Activated CD8-positive, alpha-beta memory T cell treated with anti-CD3 and anti-CD28 coated beads for 1 hour (primary cell): Measurements from ENCODE around the gene TCFL5.
"Not testable (repeated sequence)": the region's sequence is repeated elsewhere in the genome, so short reads cannot be mapped to it uniquely, and the experiment has no call there.

Experiments
- DNase-seq, 2 donors: peaks; one replicate each; pipeline ENCODE4 v3.0.0-alpha.2; 2020; ENCODE audit warnings: low read depth in 1 of 2; ENCODE audit errors: extremely low read depth in 1 of 2

The TCFL5 gene

DNA sequence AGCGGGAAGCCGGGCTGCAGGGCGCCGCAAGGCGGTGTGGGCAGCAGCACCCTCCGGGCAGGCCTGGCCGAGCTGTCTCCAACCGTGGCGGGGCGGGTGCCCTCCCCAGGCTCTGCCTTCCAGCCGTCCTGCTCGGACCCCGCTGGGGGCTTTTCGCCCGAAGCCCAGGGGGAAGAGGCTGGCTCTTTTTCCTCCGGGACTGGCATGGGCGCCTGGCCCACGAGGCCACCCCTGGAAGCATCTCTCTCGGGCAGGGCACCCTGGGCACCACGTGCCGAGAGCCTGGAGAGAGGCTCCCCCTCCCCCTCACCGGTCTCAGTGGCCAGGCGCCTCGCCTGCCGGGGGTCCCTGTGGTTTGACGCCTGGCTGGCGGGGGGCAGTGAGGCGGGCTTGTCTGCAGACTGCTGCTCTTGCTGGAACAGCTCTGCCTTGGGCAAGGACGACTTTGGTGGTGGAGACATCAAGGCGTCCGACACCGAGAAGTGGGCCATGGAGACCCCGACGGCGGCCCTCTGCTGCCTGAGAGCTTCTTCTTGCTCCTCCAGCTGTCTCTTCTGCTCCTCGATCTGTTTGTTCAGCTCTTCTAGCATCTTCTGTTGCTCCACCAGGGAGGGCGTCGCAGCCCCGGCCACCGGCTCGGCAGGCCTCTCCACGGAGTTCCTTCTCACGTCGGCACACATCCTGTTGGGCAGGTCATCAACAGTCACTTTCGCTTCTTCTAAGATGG, 19.5 kb upstream of the TCFL5 start:
- no peak for DNase-seq

DNA sequence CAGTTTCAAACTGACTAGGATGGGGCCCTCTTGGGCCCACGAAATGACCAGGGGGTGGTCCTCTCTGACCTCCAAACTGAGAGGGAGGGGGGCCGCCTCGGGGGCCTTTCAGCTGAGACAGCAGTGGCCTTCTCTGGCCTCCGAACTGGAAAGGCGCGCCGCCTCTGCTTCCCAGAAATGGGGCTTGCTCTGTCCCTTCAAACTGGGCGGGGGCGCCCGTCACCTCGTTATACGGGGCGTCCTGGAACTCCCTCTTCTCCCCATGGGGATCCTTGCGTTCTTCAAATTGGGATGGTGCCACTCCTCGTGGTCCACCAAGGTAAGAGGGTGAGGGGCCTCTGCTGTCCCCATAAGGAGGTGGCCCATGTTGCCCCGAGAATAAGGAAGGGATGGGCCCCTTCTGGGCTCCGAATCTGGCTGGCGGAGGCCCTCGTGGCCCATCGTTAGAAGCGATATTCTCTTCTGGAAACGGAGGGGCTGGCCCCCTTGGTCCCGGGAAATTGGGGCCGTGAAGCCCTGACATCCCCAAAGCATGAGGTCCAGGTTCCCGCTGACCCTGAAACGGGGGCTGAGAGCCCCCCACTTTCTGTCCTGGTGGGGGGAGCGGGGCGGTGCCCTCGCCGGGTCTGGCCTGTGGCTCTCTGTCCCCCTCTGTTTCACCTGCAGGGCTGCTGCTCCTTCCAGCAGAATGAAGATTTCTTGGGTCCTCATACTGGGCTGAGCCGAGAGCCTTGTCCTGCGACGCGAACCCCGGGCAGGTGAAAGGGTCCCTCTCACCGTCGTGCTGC, 18.7 kb upstream of the TCFL5 start:
- DNase-seq, result no peak

DNA sequence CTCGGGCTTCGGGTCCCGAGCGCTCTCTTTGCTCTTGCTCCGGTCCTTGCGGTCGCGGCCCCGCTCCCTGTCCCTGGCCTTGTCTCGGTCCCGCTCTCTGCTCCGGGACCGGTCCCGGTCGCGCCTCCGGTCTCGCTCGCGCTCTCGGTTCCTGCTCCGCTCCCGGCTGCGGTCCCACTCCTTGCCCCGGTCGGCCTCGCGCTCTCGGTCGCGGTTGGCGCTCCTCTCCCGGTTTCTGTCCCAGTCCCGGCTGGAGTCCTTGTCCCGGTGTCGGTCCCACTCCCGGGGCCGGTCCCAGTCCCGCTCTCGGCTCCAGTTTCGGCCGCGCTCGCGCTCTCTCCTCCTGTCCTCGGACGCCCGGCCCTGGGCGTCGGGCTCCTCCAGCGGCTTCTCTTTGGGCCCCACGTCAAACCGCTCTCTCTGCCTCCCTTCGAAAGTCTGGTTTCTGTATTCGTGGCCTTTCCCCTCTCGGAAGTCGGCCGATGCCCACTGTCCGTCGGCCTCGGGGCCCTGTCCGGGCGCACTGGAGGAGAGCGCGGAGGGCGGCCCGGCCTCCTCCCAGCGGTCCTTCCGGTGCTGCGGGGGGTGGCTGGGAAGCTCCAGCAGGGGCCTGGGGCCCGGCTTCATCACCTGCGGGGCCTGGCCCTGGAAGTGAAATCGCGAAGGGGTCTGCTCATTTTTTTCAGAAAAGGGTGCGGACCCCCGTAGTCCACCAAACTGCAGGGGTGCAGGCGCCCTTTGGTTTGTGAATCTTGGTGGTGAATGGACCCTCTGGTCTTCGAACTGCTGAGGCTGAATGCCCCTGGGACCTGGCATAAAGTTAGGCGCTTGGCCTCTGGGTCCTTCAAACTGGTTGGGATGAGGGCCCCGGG, 17.9 kb upstream of the TCFL5 start:
- no peak for DNase-seq

DNA sequence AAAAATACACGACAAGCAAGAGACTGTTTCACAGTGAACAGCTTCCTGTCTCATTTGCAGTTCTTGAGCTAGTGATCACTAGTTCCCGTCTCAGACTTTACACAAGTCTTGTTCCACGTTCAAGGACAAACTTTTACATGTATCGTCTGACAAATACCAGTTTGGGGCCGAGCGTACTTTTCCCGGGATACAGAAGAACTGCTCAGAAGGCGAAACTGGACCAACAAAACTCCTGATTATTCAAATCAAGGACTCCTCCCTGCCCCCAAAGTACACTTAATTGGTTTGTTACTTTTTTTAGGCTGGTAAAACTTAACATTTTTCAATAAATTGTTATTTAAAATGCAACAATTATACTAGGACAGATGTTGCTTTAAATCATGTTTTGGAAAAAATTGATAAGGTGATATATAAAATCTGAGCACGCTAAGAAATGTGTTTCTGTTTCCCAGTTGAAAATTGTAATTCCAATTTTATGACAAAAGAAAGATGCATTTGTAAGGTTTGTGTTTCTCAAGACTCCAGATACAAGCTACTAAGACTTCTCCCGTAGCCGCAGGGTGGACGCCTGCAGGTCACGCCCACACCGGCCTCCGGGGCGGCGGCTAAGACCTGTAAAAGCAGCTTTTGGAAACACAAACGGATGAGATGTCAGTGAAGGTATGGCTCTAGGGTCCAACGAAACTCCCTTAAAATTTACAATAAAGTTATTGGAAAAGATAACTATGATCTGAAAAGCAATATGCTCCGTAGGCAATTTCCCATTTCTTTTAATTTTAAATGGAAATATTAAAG, 16.8 kb upstream of the TCFL5 start:
- no peak for DNase-seq

DNA sequence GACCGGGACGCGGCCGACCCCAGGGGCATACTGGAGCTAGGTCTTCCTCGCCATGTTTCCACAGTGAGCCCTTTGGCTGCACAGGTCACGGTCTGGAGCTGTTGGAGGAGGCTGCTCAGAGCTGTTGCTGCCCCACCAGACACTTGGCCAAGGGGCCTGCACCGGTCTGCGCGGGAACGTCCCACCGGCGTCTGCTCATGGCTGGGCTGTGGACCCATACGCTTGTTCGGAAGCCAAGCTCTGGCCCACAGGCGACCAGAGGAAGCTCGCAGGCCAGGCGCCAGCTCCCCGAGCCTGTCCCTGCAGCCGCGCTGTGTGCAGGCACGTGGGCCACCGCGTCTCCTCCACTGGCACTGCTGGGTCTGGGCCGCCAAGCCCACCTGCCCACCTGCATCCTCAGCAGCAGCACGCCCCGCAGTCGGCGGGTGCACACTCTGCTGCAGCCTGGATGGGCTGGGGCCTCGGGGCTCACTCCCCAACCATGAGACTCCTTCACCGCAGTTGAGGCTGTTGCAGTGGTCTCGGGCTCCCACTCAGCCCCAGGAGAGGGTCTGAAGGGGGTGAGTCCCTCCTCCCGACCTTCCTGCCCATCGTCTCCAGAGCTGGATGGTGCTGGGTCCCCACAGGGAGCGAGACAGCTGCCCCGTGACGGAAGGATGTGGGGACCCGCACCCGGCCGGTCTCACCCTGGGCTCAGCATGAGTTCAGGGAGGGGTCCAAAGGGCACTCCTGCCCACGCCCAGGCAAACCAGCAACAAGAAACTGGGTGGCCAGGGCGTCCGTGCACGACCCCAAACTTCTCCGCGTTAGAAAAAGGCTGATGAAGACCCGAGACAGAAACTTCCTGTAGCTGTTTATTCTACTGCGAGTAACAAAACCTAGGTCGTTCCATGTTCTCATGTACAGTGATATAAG, 15.5 kb upstream of the TCFL5 start:
- DNase-seq, result no peak

DNA sequence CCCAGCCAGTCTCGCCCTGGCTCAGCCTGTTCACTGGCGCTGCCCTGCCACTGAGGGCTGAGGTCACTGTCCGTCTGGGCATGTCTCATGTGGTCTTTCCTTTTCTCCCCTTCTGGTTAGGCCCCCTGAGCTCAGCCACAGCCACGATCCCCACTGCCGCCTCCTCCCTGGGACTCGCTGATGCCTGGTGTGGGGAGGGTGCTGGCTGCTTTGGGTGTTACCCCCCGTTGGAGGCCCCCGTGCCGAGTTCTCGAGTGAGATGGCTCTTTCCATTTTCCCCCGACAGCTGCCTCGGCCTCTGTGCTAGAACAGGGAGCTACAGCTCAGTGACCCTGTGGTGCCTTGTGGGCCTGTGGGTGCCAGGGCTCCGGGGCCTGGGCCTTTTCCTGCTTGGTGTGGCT, 14.9 kb upstream of the TCFL5 start:
- DNase-seq, result no peak

DNA sequence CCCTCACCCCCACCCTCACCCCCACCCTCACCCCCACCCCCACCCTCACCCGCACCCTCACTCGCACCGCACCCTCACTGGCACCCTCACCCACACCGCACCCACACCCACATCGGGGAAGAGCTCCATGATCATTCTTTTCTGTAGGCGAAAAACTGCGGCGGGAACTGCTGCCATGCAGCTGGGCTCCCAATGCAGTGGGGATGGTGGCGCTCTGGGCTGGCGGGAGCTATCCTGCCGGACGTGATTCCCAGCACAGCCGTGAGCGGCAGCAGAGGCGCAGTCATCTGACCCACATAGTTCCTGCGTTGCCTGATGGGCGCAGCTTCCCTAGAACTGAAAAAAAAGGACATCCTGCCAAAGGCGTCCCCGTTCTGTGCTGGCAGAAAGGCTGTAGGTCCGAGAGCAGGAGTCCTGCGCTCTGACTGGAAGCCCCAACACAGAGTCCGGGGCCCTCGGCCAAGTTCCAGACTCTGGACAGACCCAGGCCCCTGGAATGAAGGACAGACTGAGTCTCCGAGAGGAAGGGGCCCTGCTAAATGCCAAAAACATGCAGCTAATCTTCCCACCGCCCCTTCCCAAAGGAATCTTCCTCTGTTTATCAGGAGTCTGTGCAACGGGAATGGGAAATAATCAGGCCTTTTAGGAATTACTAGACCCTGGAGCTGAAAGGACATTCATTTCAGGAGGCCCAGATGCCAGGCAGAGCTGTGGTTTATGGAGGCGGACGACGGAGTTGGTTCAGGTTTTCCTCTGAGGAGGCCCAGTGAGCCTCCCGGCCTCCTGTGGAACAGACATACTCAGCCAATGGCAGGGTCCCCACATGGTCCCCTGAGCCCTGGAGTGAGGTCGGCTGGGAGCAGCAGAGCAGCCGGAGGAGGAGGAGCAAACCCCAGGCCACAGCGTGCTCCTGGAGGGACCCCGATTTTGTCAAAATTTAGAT, 14.1 kb upstream of the TCFL5 start:
- DNase-seq, result no peak

DNA sequence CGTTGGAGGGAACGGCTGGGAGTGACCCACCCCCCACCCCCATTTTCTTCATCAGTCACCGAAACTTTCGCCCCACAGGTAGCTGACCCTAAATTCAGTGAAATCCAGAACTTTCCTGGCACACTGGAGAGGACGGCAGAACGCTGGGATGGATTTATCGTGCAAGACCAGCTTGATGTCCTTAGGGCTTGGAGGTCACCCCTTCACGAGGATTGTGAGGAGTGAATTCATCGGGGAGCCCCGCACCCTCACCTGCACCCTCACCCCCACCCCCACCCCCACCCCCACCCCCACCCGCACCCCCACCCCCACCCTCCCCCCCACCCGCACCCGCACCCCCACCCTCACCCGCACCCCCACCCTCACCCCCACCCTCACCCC, 13.3 kb upstream of the TCFL5 start:
- DNase-seq, result no peak

DNA sequence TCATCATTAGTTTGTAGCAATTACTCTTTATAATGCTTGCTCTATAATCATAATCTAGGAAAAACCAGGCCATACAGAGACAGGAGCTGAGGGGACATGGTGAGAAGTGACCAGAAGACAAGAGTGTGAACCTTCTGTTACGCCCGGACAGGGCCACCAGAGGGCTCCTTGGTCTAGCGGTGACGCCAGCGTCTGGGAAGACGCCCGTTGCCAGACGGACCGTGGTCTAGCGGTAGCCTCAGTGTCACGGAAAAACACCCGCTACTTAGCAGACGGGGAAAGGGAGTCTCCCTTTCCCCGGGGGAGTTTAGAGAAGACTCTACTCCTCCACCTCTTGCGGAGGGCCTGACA, 12.0 kb upstream of the TCFL5 start:
- not testable (repeated sequence) for DNase-seq

DNA sequence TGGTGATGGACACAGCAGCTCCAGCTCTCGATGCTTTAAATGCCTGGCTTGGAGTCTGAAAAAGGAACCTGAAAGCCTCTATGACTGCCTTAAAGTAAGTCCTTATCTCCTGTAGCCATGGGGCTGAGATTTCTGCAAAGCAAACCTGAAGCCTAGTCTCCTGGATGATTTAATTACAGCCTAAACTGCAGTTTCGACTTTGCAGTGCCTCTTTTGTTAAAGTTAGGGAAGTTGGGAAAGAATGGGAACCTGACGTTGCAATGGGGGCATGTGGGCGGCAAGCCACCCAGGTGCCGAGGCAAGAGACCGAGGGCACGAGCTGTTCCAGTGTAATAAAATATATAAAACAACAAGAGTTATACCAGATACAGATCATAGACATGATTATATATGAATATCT, 11.7 kb upstream of the TCFL5 start:
- DNase-seq, result no peak

DNA sequence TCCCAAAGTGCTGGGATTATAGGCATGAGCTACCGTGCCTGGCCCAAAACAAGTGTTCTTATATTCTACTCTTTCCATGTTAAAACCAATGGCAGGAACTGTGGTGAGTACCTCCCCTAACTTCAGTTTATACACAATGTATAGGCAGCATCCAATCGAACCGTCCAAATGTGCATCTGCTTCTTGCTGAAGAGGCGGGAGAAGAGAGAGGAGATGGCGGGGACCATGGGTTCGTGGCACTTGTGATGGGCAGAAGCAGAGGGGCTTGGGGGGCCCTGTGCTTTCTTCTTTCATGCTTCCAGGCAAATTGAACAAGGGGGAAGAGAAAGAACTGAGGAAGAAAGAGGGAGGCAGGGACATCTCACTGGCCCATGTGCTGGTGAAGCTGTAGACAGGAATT, 11.2 kb upstream of the TCFL5 start:
- DNase-seq, result no peak

DNA sequence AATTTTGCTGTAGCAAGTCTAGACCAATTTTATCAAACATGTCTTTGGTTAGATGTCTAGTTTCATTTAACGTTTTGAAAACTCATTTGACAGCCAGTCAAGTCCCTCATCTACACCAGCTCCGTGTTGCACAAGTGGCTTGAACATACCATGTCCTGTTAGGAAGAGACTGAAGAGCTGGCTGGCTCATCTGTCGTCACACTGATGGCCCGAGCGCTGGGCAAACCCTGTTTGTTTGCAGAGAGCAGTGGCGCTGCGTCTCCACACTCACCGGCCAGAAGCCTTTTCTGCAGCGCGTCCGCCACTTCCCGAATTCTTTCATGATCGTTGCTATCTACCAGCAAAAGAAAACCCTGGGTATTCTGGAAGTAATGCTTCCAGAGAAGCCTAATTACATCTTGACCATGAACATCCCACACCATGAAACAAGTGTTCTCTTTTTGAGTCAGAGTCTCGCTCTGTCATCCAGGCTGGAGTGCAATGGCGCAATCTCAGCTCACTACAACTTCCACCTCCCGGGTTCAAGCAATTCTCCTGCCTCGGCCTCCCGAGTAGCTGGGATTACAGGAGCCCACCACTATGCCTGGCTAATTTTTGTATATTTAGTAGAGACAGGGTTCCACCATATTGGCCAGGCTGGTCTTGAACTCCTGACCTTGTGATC, 10.7 kb upstream of the TCFL5 start:
- DNase-seq, result no peak

DNA sequence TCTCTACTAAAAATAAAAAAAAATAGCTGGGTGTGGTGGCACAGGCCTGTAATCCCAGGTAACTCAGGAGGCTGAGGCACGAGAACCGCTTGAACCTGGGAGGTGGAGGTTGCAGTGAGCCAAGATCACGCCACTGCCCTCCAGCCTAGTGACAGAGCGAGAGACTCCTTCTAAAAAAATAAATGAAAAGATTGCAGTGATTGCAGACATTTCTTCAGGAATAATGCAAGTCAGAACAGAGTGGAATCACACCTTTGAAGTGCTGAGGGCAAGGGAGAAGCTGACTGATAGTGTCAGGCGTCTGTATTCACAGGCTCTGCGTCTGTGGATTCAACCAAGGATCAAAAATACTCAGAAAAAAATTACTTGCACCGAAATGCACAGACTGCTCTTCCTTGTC, 2.6 kb upstream of the TCFL5 start:
- no peak for DNase-seq

DNA sequence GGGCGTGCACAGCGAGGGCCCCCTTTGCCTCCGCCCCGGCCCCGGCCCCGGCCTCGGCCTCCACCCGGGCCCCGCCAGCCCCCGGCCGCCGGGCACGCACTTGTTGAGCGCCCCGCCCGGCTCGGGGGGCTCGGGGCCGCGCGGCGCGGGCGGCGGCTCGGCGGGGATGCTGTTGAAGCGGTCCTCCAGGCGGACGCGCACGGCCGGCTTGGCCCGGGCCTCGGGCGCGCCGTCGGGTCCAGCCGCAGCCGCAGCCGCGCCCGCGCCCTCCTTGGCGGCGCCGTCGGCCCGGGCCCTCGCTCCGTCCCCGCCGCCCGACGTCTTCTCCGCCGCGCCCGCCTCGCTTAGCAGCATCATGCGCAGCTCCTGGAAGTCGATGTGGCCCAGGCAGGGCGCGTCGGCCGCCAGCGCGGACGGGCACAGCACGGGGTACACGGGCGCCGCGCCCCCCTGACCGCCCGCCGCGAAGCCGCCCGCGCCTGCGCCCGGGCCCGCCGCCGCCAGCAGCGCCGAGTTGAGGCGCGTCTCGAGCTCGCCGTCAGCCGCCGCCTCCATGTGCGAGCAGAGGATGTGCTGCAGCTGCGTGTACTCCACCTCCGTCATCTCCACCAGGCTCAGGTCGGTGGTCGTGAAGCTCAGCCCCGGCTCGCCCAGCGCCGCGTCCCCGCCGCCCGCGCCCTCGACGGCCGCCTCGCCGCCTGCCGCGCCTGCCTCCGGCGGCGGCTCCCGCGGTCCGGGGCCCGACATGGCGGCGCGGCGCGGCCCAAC, 514 bp downstream of the TCFL5 start:
- peak in 1 of 2 donors; percentile 19 for DNase-seq

DNA sequence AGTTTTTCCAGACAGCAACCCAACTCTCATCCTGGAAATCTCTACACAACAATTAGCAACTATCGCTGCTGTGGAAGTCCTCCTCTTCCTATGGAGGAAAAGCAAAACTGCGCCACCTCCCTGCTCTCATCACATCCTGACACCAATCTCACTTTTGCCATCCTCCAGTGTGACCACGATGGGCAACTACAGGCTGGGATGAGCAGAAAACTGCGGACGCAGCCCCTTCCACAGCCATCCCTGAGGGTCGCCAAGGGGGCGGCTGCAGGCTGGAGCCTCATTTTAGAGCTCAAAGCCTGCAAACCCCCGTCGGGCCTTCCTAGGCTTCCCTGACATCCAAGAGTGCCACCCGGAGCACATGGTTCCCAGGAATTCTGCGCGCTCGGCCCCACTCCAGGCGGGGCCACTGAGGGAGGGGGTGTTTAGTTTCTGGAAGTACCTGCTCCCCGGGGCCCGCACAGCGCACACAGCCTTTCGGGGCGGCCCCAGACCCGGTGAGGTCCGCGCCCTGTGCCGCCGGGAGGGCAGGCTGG, 1.2 kb downstream of the TCFL5 start:
- no peak for DNase-seq

DNA sequence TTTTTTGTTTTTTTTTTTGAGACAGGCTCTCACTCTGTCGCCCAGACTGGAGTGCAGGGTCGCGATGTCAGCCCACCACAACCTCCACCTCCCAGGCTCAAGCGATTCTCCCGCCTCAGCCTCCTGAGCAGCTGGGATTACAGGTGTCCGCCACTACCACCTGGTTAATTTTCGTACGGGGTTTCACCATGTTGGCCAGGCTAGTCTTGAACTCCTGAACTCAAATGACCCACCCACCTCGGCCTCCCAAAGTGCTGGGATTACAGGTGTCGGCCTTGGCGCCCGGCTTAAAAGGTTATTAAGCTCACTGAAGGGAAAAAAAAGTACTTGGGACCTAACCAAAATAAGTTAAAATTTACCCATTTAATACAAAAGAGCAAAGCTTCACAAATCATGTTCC, 1.9 kb downstream of the TCFL5 start:
- DNase-seq, result no peak
